GM18907 (cell line): ENCODE results near the gene SART1.
"Not testable (repeated sequence)": the region's sequence is repeated elsewhere in the genome, so short reads cannot be mapped to it uniquely, and the experiment has no call there.

Source experiments
- ATAC-seq: cut with Tn5 transposase; IDR thresholded peaks from one replicate; pipeline ENCODE4 v1.9.1; 2021; ENCODE audit warnings: mild to moderate bottlenecking, moderate library complexity; ENCODE audit not compliant: unreplicated experiment

Gene SART1

DNA sequence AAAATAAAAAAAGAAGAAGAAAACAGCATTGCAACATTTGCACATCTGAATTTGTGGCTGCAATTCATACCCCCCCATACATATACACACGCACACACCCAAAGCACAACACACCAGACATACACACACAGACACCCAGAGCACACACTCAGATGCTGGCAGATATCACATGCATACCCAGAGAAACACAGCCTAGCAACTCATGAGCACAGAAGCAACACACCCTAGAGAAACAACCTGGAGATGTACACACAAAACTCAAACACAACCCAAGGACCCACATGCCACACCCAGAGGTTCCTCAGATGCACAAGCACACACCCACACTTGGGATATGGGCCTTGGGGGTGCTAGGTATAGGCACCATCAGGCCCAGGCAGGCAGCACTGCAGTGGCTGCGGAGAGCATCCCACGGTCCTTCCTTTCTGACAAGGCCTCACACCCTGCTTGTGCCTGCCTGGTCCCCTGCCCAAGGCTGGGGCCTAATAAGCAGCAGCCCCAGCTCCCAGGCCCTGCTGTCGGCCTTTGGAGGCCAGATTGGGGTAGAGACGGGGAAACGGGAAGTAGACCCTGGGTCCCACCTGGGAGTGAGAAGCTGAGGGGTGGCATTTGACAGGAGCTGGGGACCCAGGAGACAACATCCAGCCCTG lies 53.4 kb downstream of the SART1 start:
- no peak for ATAC-seq

DNA sequence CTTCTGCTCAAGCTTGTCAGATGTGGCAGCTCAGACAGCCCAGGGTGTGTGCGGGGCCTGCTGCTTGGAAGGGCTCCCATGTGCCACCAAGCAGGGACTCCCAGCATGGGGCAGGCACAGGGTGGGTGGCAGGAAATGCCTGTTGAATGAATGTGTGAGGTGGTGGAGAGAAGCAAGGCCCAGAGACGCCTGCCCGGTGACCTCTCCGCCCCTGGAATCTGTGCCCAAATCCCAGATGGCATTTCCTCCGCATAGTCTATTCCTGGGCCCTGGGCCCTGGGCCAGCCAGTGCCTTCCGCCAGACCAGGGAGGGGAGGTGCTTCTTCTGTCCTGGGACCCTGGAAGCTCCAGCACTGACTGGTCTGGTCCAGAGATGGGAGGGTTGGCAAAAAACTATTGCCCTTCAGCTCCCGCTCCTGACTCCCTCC lies 53.9 kb downstream of the SART1 start:
- no peak for ATAC-seq

DNA sequence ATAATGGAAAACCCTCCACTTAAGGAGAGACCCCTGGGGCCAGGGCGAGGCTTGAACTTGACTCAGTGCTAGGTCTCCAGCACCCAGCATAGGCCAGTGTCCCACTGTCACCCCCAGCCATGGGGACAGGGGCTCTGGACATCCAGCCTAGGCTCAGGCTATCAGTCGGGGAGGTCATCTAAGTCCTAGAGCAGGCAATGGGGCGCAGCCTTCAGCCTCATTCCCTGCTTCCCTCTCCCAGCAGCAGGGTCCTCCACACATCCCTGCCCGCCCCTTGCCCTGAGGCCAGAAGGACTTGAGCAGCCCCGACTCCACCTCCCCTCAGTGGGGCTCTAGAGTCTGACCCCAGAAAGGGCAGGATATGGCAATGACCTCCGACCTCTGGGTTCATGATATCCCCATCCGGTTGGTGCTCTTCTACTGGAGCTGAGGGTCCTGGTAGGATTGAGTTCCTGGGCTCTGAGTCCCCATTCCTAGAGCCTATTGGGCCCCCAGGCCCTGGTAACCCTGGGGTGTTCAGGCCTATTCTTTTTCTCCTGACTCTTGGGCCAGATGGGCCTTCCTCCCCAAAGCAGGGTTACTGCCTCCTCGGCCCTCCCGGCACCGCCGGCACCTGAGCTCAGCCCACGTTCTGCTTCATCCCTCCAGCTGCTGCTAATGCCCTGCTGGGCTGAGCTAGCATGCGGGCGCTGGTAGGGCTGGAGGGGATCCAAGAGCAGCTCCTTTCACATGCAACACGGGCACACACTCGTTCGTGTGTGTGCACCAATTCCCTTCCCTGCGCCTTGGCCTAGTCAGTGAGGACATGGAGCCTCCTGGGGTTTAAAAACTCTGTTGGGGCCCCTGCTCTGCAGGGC lies 54.6 kb downstream of the SART1 start:
- no peak for ATAC-seq

DNA sequence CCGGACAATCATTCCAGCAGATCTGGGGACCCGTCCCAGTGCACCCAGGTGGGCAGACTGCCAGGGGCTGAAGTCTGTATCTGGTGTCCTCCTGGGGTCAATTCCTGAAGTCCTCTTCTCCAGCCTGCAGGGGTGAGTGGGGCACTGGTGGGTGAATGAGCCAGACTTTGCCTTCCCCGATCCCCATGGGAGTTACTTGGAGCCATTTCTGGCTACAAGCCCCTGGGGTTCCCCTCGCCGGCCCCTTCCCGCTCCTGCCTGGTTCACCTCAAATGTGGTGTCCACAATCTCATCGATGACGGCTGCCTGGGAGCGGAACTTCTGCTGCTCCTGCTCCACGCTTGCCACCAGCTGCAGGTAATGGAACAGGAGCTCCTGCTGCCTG lies 55.3 kb downstream of the SART1 start:
- ATAC-seq, result no peak

DNA sequence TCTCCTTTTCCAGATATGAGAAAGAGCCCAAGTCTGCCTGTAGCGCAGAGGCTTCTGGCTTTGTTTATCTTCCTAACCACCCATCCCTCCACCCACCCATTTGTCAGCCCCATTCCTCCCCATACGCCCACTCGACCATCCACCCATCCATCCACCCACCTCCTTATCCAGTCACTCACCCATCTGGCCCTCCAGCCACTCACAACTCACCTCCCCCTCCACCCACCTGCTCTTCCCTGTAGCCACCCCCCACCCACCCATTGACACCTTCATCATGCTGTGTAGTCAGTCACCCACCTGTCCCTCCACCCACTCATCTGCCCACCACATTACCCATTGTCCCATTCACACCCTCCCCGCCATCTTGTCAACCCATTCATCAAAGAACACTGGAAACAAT lies 55.8 kb downstream of the SART1 start:
- no peak for ATAC-seq

DNA sequence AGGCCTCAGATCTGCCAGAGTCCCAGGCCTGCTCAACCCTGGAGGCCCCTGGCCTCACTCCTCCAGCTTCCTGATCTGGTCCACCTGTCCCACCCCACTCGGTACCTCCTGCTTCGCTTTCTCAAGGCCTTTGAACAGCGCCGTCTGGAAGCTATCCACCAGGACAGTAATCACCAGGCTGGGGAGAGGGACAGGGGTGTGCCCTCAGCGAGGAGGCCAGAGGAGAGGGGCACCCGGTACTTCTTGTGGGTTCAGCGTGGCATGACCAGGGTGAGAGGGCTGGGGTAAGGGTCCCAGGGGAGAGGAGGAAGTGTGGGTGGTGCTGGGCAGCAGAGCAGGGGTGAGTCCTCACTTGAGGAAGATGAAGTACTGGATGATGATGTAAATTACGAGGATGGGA lies 58.7 kb downstream of the SART1 start:
- no peak for ATAC-seq

DNA sequence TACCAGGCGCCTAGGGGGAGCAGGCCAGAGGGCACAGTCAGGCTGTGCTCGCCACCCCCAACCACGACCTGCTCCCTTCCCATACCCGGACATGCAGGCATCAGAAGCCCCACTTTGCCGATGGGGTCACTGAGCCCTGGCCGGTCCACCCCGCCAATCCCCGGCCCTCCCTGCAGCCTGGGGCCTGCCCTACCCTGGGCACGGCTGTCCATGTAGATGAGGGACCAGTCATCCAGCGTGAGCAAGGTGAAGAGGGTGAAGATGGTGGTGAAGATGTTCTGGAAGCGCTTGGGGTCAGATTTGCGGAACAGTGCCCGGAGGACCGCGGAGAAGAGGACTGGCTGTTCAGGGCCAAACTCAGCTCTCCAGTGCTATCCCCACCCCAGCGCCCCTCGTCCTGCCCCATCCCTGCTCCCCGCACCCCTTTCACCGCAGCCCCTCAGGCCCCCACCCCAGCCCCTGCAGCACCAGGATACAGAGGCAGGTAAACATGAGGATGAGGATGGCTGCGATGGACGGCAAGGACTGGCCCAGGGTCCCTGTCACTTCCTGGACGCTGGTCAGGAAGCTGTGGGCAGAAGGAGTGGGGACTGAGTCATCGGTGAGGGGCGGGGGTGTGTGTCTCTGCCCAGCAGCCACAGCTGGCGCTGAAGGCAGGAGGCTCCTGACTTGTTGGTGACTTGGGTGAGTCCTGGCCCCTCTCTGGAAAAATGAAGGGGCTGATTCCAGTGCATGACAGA lies 59.3 kb downstream of the SART1 start:
- no peak for ATAC-seq

DNA sequence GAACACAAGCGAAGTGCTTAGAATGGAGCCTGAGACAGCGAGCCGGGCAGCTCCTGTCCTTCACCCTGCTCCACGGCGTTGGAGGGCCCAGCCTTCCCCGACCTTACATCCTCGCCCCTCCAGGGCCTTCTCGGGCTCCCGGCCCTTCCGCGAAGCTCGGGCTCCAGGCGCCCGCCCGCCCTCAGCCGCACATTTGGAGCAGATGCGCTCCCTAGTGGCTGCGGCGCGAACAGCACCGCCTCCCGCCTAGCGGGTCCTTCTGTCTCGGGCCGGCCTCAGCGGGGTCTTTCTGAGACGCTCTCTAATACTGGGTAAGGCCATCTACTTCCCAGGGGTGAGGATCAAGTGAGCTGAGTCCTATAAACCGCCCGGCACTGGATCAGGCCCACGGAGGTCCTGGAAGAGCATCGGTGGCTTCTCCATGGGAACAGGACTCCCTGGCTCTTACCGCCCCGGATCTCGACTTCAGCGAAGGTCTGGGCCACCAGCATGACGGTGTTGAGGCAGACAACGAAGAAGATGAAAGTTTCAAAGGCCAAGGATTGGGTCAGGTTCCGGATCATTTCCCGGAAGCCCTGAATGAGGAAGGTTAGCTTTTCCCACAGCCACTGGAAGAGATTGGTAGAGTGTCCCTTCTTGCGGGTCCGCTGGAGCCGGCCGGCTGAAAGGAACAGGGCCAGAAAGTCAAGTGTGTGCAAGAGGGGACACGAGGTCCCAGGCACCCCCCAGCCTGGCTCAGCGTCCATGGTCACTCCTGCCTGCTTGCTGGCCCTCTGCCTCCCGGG lies 61.1 kb downstream of the SART1 start:
- no peak for ATAC-seq

DNA sequence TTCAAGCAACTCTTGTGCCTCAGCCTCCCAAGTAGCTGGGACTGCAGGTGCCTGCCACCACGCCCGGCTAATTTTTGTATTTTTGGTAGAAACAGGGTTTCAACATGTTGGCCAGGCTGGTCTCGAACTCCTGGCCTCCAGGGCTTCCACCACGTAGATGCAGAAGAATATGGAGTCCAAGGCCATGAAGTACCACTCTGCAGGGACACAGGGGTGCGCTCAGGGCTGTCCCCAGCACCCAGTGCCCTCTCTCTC lies 61.6 kb downstream of the SART1 start:
- not testable (repeated sequence) for ATAC-seq

DNA sequence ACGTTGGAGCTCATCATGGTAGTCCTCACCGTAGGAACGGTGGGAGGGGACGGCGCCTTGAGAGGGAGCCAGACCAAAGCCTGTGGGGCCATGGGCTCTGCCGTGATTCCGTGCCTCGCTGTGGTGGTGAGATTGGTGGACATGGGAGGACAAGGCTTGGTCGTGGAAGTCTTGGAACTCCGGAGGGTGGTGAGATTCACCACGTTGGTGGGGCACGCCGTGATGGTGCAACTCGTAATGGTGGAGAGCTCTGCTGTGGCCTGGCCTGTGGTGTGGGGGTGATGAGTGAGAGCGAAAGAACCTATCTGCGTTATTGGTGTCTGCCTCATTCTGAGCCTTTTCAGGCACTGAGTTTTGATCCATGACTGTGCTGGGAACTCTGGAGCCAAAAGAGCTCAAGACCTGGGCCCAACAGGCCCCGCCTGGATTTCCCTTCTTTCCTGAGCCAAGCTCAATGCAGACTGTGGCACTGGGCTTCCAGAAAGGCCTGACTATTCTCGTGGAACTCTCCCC lies 64.5 kb downstream of the SART1 start, which contains the start of gene CATSPER1:
CATSPER1 (minus strand) TSS at position 463 of the 513 bp plus-strand sequence; CDS start at position 363, 100 bp downstream.
- ATAC-seq, result no peak
